ENCODE results near the gene NADK.
A peak's percentile ranks its signal among the peaks of the same experiment; 100 is the strongest.
"Not testable (repeated sequence)": the region's sequence is repeated elsewhere in the genome, so short reads cannot be mapped to it uniquely, and the experiment has no call there.

Gene NADK

GRCh38 chr1:1727131-1727651 lies 51.1 kb downstream of the NADK start:
- ATAC-seq (ENCODE audit: insufficient read depth, low read depth); H3K79me2 ChIP-seq (ENCODE audit: insufficient read depth, low read length); H4K20me1 ChIP-seq (ENCODE audit: insufficient read depth, low read length); H3K4me3 ChIP-seq (ENCODE audit: low read depth in 1 of 2, low read length in 2 of 2); DNase-seq; H3K4me2 ChIP-seq (ENCODE audit: insufficient read depth, low read length); H2AFZ ChIP-seq (ENCODE audit: low read depth, low read length); H3K27ac ChIP-seq (ENCODE audit: low read length); H3K4me1 ChIP-seq (ENCODE audit: insufficient read depth, low read length); H3K27me3 ChIP-seq (ENCODE audit: insufficient read depth, low read length, poor library complexity); H3K9me3 ChIP-seq (ENCODE audit: insufficient read depth, low read length, severe bottlenecking); H3K9ac ChIP-seq (ENCODE audit: low read depth, low read length): not testable (repeated sequence)
- H3K36me3 ChIP-seq (ENCODE audit: insufficient read depth, low read length), result peaks cover 12% of the 10 kb centered on the region

- ATAC-seq (ENCODE audit: insufficient read depth, low read depth); H3K4me3 ChIP-seq (ENCODE audit: low read depth in 1 of 2, low read length in 2 of 2); H3K9ac ChIP-seq (ENCODE audit: low read depth, low read length); H2AFZ ChIP-seq (ENCODE audit: low read depth, low read length); H3K9me3 ChIP-seq (ENCODE audit: insufficient read depth, low read length, severe bottlenecking); H3K27ac ChIP-seq (ENCODE audit: low read length); H4K20me1 ChIP-seq (ENCODE audit: insufficient read depth, low read length); H3K27me3 ChIP-seq (ENCODE audit: insufficient read depth, low read length, poor library complexity); H3K4me2 ChIP-seq (ENCODE audit: insufficient read depth, low read length); DNase-seq: not testable (repeated sequence)
- Histone ChIP-seq H3K36me3 (ENCODE audit: insufficient read depth, low read length) (peaks cover 18% of the 10 kb centered on the region), H3K79me2 (ENCODE audit: insufficient read depth, low read length) (peaks cover 14% of the 10 kb centered on the region), H3K4me1 (ENCODE audit: insufficient read depth, low read length) (peaks cover 12% of the 10 kb centered on the region)
Measured at GRCh38 chr1:1726088-1726487, 52.2 kb downstream of the NADK start.

GRCh38 chr1:1724035-1724864 lies 54.0 kb downstream of the NADK start, which contains the start of gene CDK11A:
Gene CDK11A (minus strand): TSS chr1:1724357. CDS start chr1:1722818, 1,539 bp downstream.
- Histone ChIP-seq H3K27ac (ENCODE audit: low read length) (peak within 1 kb of the TSS; percentile 84), H3K4me3 (ENCODE audit: low read depth in 1 of 2, low read length in 2 of 2) (peak within 1 kb of the TSS; percentile 84 to 85), H3K79me2 (ENCODE audit: insufficient read depth, low read length) (peaks cover 20% of the 10 kb centered on the region), H2AFZ (ENCODE audit: low read depth, low read length) (peak within 1 kb of the TSS; percentile 88), H3K9ac (ENCODE audit: low read depth, low read length) (peak within 1 kb of the TSS; percentile 69), H3K4me1 (ENCODE audit: insufficient read depth, low read length) (peaks cover 15% of the 10 kb centered on the region), H3K4me2 (ENCODE audit: insufficient read depth, low read length) (peak within 1 kb of the TSS; percentile 60), H3K36me3 (ENCODE audit: insufficient read depth, low read length) (peaks cover 23% of the 10 kb centered on the region)
- peak; percentile 98 for DNase-seq
- TF ChIP-seq CTCF (IDR thresholded peaks at IDR 0.05; ENCODE audit: borderline replicate concordance, extremely low read depth, low read length, poor library complexity, severe bottlenecking), result peak; percentile 21
- H3K9me3 ChIP-seq (ENCODE audit: insufficient read depth, low read length, severe bottlenecking); H3K27me3 ChIP-seq (ENCODE audit: insufficient read depth, low read length, poor library complexity); H4K20me1 ChIP-seq (ENCODE audit: insufficient read depth, low read length): not testable (repeated sequence)
- ATAC-seq (ENCODE audit: insufficient read depth, low read depth), result peak; percentile 98

GRCh38 chr1:1721201-1721600 lies 57.1 kb downstream of the NADK start:
- Histone ChIP-seq H3K9me3 (ENCODE audit: insufficient read depth, low read length, severe bottlenecking) (no peaks in the 10 kb centered on the region), H3K9ac (ENCODE audit: low read depth, low read length) (no peak overlapping the region), H3K4me2 (ENCODE audit: insufficient read depth, low read length) (no peak overlapping the region), H3K27me3 (ENCODE audit: insufficient read depth, low read length, poor library complexity) (no peaks in the 10 kb centered on the region), H3K36me3 (ENCODE audit: insufficient read depth, low read length) (peaks cover 38% of the 10 kb centered on the region), H4K20me1 (ENCODE audit: insufficient read depth, low read length) (no peaks in the 10 kb centered on the region), H2AFZ (ENCODE audit: low read depth, low read length) (no peak overlapping the region), H3K79me2 (ENCODE audit: insufficient read depth, low read length) (peaks cover 19% of the 10 kb centered on the region), H3K4me3 (ENCODE audit: low read depth in 1 of 2, low read length in 2 of 2) (no peak overlapping the region), H3K4me1 (ENCODE audit: insufficient read depth, low read length) (peaks cover 15% of the 10 kb centered on the region), H3K27ac (ENCODE audit: low read length) (no peak overlapping the region)
- no peak for ATAC-seq (ENCODE audit: insufficient read depth, low read depth)
- no peak for DNase-seq
- TF ChIP-seq CTCF (IDR thresholded peaks at IDR 0.05; ENCODE audit: borderline replicate concordance, extremely low read depth, low read length, poor library complexity, severe bottlenecking) (no peak), EZH2 (IDR thresholded peaks at IDR 0.05; ENCODE audit: borderline replicate concordance, low read depth, low read length, severe bottlenecking) (no peak)

GRCh38 chr1:1715109-1715883 lies 63.0 kb downstream of the NADK start:
- H3K4me2 ChIP-seq (ENCODE audit: insufficient read depth, low read length); DNase-seq; H3K9ac ChIP-seq (ENCODE audit: low read depth, low read length); H3K4me3 ChIP-seq (ENCODE audit: low read depth in 1 of 2, low read length in 2 of 2); H3K27ac ChIP-seq (ENCODE audit: low read length); H3K4me1 ChIP-seq (ENCODE audit: insufficient read depth, low read length); H4K20me1 ChIP-seq (ENCODE audit: insufficient read depth, low read length); H2AFZ ChIP-seq (ENCODE audit: low read depth, low read length); H3K27me3 ChIP-seq (ENCODE audit: insufficient read depth, low read length, poor library complexity); H3K9me3 ChIP-seq (ENCODE audit: insufficient read depth, low read length, severe bottlenecking); ATAC-seq (ENCODE audit: insufficient read depth, low read depth); H3K79me2 ChIP-seq (ENCODE audit: insufficient read depth, low read length): not testable (repeated sequence)
- peaks cover 35% of the 10 kb centered on the region for H3K36me3 ChIP-seq (ENCODE audit: insufficient read depth, low read length)

GRCh38 chr1:1707897-1708296 lies 70.4 kb downstream of the NADK start:
- H3K79me2 ChIP-seq (ENCODE audit: insufficient read depth, low read length); H3K4me2 ChIP-seq (ENCODE audit: insufficient read depth, low read length); H4K20me1 ChIP-seq (ENCODE audit: insufficient read depth, low read length); H3K9ac ChIP-seq (ENCODE audit: low read depth, low read length); DNase-seq; H2AFZ ChIP-seq (ENCODE audit: low read depth, low read length); H3K27me3 ChIP-seq (ENCODE audit: insufficient read depth, low read length, poor library complexity); H3K27ac ChIP-seq (ENCODE audit: low read length); H3K4me3 ChIP-seq (ENCODE audit: low read depth in 1 of 2, low read length in 2 of 2); ATAC-seq (ENCODE audit: insufficient read depth, low read depth); H3K4me1 ChIP-seq (ENCODE audit: insufficient read depth, low read length); H3K9me3 ChIP-seq (ENCODE audit: insufficient read depth, low read length, severe bottlenecking): not testable (repeated sequence)
- peaks cover 13% of the 10 kb centered on the region; the same call in 1 of the 2 replicates for H3K36me3 ChIP-seq (ENCODE audit: insufficient read depth, low read length)

All from DND-41 (cell line).